Tibial nerve (tissue), 4 donors: ENCODE data around the gene KRTAP10-8. TPM values are rescaled to one million over a fixed set of nuclear protein-coding genes. Genes with fewer than 3 reads are reported as not detected.
"Not testable (repeated sequence)": the region's sequence is repeated elsewhere in the genome, so short reads cannot be mapped to it uniquely, and the experiment has no call there.

Experiments used
- DNase-seq, 2 donors: peaks; one replicate each; pipeline ENCODE4 v3.0.0-alpha.2; 2019; ENCODE audit warnings: low spot score in 2 of 2
- H3K27ac ChIP-seq, 4 donors: fragments of 200-600 bp; sonication (generic) in 3 of 4; one replicate each; pipeline ENCODE4 v1.5.1; 2017 to 2019; ENCODE audit warnings: mild to moderate bottlenecking in 1 of 4
- H3K27me3 ChIP-seq, 2 donors: fragments of 200-600 bp; sonication (generic) in 1 of 2; one replicate each; pipeline versions ENCODE4 v1.5.1 to v1.6.0; 2017 to 2019
- H3K36me3 ChIP-seq, 3 donors: fragments of 200-600 bp; sonication (generic); one replicate each; pipeline ENCODE4 v1.5.1; 2018 to 2019
- H3K4me1 ChIP-seq, 4 donors: fragments of 200-600 bp; sonication (generic) in 3 of 4; one replicate each; pipeline ENCODE4 v1.5.1; 2017 to 2019
- H3K4me3 ChIP-seq, 4 donors: fragments of 200-600 bp; sonication (generic) in 3 of 4; one replicate each; pipeline ENCODE4 v1.5.1; 2017 to 2019; ENCODE audit warnings: mild to moderate bottlenecking in 1 of 4, moderate library complexity in 1 of 4
- H3K9me3 ChIP-seq, 4 donors: fragments of 200-600 bp; sonication (generic) in 3 of 4; one replicate each; pipeline ENCODE4 v1.5.1; 2017 to 2019
- EP300 ChIP-seq, 2 donors: sonication (generic); formaldehyde crosslinking; IDR thresholded peaks; one replicate each; pipeline ENCODE4 v1.6.1; 2017; ENCODE audit warnings: antibody characterized with exemption in 2 of 2, mild to moderate bottlenecking in 1 of 2
- POLR2A ChIP-seq, 2 donors: fragments of 450-650 bp; IDR thresholded peaks; one replicate each; pipeline ENCODE4 v1.6.1; 2017; ENCODE audit warnings: antibody characterized with exemption in 2 of 2, mild to moderate bottlenecking in 2 of 2, moderate library complexity in 2 of 2
- WGBS, 2 donors: methylation state at CpG; one replicate each; pipeline ENCODE4 v1.1.5; 2018; 5-methylcytosine and 5-hydroxymethylcytosine counted together
- total RNA-seq, 4 donors: library from RNA; depleted of rRNA; stranded (reverse); fragments of >200 nt; gene quantifications; one replicate each; pipeline ENCODE4 v1.1.0, GENCODE V29; 2016
- TF ChIP-seq, protein P1 (sequence below), 5 experiments: fragments of 200-600 bp in 3 of 5; fragments of 450-650 bp in 2 of 5; sonication (generic) in 3 of 5; IDR thresholded peaks; one replicate each; pipeline ENCODE4 v1.5.1; 2016 to 2019; ENCODE audit warnings: antibody characterized with exemption in 5 of 5, mild to moderate bottlenecking in 3 of 5, moderate library complexity in 2 of 5

Gene KRTAP10-8
- total RNA-seq, 4 donors from 2014 or later = not detected

DNA sequence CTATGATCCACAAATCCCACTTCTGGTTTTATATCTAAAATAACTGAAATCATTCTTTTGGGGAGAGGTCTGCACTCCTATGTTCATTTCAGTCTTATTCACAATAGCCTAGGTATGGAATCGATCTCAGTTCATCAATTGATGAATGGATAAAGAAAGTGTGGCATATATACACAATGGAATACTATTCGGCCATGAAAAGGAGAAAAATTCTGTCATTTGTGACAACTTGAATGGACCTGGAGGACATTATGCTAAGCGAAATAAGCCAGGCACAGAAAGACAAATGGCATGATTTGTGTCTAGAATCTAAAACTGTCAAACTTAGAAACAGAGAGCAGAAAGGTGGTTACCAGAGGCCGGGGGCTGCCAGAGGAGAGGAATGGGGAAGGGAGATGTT lies 5.4 kb upstream of the KRTAP10-8 start:
- H3K4me1 ChIP-seq = no peaks in the 10 kb centered on the region
- 73 to 86% methylated on average over 4 of the region's 4 CpGs for WGBS, 2 donors
- H3K27me3 ChIP-seq = no peaks in the 10 kb centered on the region
- no peaks in the 10 kb centered on the region for H3K36me3 ChIP-seq
- H3K27ac ChIP-seq = no peak overlapping the region
- no peak for DNase-seq
- no peak overlapping the region for H3K4me3 ChIP-seq
- H3K9me3 ChIP-seq = peaks cover 0 to 44% (median 0%) of the 10 kb centered on the region in 4 donors
- TF ChIP-seq EP300 (IDR thresholded peaks at IDR 0.05) (no peak), POLR2A (IDR thresholded peaks at IDR 0.05) (no peak)
- TF ChIP-seq, protein P1, sequence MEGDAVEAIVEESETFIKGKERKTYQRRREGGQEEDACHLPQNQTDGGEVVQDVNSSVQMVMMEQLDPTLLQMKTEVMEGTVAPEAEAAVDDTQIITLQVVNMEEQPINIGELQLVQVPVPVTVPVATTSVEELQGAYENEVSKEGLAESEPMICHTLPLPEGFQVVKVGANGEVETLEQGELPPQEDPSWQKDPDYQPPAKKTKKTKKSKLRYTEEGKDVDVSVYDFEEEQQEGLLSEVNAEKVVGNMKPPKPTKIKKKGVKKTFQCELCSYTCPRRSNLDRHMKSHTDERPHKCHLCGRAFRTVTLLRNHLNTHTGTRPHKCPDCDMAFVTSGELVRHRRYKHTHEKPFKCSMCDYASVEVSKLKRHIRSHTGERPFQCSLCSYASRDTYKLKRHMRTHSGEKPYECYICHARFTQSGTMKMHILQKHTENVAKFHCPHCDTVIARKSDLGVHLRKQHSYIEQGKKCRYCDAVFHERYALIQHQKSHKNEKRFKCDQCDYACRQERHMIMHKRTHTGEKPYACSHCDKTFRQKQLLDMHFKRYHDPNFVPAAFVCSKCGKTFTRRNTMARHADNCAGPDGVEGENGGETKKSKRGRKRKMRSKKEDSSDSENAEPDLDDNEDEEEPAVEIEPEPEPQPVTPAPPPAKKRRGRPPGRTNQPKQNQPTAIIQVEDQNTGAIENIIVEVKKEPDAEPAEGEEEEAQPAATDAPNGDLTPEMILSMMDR (IDR thresholded peaks at IDR 0.05) = no peak

DNA sequence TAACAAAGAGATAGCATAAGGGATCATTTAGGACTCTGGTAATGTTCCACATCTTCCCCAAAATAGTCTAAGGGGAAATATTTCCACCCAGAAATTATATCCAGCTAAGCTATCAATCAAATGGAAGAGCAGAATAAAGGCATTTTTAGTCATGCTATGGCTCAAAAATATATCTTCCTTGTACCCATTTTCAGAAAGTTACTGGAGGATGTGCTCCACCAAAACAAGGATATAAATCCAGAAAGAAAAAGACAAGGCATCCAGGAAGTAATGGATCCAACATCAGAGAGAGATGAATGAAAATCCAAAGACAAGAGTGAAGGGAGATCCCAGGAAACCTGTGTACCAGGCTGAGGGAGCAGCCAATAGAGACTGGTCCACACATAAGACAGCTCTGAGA lies 2.7 kb upstream of the KRTAP10-8 start:
- peaks cover 0 to 51% (median 0%) of the 10 kb centered on the region in 4 donors for H3K9me3 ChIP-seq
- no peaks in the 10 kb centered on the region for H3K4me1 ChIP-seq
- DNase-seq = no peak
- no peak overlapping the region for H3K4me3 ChIP-seq
- H3K36me3 ChIP-seq = no peaks in the 10 kb centered on the region
- no peaks in the 10 kb centered on the region for H3K27me3 ChIP-seq
- TF ChIP-seq, protein P1 (IDR thresholded peaks at IDR 0.05) = no peak
- no peak for TF ChIP-seq POLR2A (IDR thresholded peaks at IDR 0.05)
- TF ChIP-seq EP300 (IDR thresholded peaks at IDR 0.05) = no peak
- no peak overlapping the region for H3K27ac ChIP-seq

DNA sequence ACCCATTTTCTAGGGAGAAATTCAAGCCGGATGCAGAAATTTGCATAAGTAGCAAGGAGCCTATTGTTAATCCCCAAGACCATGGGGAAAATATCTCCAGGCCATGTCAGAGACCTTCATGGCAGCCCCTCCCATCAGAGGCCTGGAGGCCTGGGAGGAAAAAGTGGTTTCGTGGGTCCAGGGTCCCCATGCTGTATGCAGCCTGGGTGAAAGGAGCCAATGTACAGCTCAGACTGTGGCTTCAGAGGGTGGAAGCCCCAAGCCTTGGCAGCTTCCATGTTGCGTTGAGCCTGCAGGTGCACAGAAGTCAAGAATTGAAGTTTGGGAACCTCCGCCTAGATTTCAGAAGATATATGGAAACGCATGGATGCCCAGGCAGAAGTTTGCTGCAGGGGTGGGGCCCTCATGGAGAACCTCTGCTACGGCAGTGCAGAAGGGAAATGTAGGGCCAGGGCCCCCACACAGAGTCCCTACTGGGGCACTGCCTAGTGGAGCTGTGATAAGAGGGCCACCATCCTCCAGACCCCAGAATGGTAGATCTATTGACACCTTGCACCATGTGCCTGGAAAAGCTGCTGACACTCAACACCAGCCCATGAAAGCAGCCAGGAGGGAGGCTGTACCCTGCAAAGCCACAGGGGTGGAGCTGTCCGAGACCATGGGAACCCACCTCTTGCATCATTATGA lies 1.6 kb upstream of the KRTAP10-8 start:
- DNase-seq, H3K27me3 ChIP-seq, H3K27ac ChIP-seq, H3K4me3 ChIP-seq, H3K36me3 ChIP-seq, H3K4me1 ChIP-seq: not testable (repeated sequence)
- peaks cover 0 to 47% (median 0%) of the 10 kb centered on the region in 4 donors for H3K9me3 ChIP-seq
- WGBS, 2 donors = 92 to 93% methylated on average over 7 of the region's 7 CpGs

DNA sequence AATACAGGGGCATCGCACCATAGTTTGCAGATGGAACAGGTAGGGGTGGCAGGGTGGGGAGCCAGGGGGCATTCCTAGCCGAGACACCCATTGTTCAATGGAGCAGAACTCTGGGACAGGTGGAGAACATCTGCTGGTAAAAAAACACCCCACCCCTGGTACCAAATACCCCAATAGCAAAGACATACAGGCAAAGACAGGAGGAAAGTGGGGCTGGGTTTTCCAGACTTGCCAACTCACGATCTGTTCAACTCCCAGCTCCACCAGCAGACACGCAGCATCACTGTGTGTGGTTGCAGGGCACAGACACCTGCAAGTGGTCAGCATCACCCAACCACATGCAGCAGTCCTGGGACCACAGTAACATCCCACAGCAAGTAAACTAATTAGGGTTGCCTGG lies 328 bp upstream of the KRTAP10-8 start:
- H3K36me3 ChIP-seq = no peaks in the 10 kb centered on the region
- no peak for DNase-seq
- H3K4me3 ChIP-seq = no peak overlapping the region
- TF ChIP-seq EP300 (IDR thresholded peaks at IDR 0.05) = no peak
- TF ChIP-seq, protein P1 (IDR thresholded peaks at IDR 0.05) = no peak
- TF ChIP-seq POLR2A (IDR thresholded peaks at IDR 0.05) = no peak
- no peaks in the 10 kb centered on the region for H3K27me3 ChIP-seq
- H3K9me3 ChIP-seq = peaks cover 0 to 42% (median 0%) of the 10 kb centered on the region in 4 donors
- no peak overlapping the region for H3K27ac ChIP-seq
- 84 to 89% methylated on average over 4 of the region's 4 CpGs for WGBS, 2 donors
- no peaks in the 10 kb centered on the region for H3K4me1 ChIP-seq

DNA sequence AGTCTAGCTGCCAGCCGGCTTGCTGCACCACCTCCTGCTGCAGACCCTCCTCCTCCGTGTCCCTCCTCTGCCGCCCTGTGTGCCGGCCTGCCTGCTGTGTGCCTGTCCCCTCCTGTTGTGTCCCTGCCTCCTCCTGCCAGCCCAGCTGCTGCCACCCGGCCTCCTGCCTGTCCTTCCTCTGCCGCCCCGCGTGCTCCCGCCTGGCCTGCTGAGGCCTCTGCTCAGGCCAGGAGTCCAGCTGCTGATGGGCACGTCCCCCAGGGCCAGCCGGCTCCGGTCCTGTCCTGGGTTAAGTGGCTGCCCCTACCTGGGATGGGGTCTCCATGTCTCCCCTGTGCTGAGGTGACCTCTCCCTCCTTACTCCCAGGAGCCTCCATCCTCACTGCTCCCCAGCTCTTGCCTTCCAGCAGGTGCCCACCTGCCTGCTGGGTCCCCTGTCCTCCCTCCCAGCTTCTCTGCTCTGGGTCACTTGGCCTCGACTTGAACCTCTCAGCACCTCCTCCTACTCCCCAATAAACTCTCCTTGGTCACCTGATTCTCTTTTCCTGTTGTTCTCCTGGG lies 870 bp downstream of the KRTAP10-8 start:
- WGBS, 2 donors = 81 to 85% methylated on average over 10 to 13 of the region's 13 CpGs

More for the DNA sequence above, 870 bp downstream of the KRTAP10-8 start:
- DNase-seq = no peak
- no peak overlapping the region for H3K4me3 ChIP-seq
- no peaks in the 10 kb centered on the region for H3K27me3 ChIP-seq
- no peak overlapping the region for H3K27ac ChIP-seq
- no peaks in the 10 kb centered on the region for H3K4me1 ChIP-seq
- no peaks in the 10 kb centered on the region for H3K36me3 ChIP-seq
- peaks cover 0 to 42% (median 0%) of the 10 kb centered on the region in 4 donors for H3K9me3 ChIP-seq
- TF ChIP-seq EP300 (IDR thresholded peaks at IDR 0.05) = no peak
- no peak for TF ChIP-seq POLR2A (IDR thresholded peaks at IDR 0.05)
- TF ChIP-seq, protein P1 (IDR thresholded peaks at IDR 0.05) = no peak
